H4 (cell line): Measurements from ENCODE around the gene IMPA2. TPM values are rescaled to one million over a fixed set of nuclear protein-coding genes. Genes with fewer than 3 reads are reported as not detected.
"Not testable (repeated sequence)": the region's sequence is repeated elsewhere in the genome, so short reads cannot be mapped to it uniquely, and the experiment has no call there.

Source experiments
- DNase-seq: peaks from one replicate; pipeline ENCODE4 v3.0.0-alpha.2; 2015; ENCODE audit warnings: low spot score
- total RNA-seq: library from RNA; depleted of rRNA; stranded (reverse); fragments of >200 nt; shearing (Covaris generic); gene quantifications from 2 replicates; pipeline ENCODE4 v1.2.3, GENCODE V29; 2014; rRNA removed

IMPA2 gene
- total RNA-seq, 1 experiment from 2014 or later, result 38.9 TPM

GRCh38 chr18:12071066-12071465 lies 89.8 kb downstream of the IMPA2 start:
- DNase-seq, result not testable (repeated sequence)

DNA sequence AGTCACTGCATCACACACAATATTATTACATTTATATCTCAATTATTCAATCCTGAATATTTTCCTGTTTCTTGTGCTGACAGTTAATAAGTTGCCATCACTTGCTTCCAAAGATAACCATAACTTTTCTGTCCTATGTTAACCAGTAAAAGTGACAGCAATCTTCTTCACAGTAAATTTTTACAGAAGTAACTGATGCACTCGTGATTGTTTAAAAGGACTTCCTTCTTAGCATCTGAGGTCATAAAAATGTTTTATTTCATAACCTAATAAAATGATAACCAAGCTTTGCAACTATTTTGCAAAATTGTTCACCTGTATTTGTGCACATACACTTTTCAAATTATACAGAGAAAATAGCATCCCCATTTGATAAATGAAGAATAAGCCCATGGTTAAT lies 91.7 kb downstream of the IMPA2 start:
- DNase-seq, result no peak

DNA sequence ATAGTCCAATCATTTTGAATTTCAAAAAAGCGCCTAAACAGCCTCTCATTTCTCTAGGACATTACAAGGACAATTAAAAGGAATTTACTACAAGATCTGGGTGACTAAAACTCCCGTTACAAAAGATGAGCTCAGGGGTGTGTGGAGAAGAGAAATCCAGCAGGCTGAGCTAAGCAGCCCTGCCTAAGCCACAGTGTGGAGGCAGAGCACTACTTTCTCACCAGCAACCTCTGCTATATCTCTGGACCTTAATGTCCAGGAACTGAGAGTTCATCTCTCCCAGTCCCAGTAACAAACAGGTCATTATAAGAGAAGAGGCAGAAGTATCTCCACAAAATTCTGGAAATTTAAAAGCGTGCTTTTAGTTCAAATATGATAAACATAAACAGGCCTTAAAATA lies 93.4 kb downstream of the IMPA2 start:
- DNase-seq, result no peak

DNA sequence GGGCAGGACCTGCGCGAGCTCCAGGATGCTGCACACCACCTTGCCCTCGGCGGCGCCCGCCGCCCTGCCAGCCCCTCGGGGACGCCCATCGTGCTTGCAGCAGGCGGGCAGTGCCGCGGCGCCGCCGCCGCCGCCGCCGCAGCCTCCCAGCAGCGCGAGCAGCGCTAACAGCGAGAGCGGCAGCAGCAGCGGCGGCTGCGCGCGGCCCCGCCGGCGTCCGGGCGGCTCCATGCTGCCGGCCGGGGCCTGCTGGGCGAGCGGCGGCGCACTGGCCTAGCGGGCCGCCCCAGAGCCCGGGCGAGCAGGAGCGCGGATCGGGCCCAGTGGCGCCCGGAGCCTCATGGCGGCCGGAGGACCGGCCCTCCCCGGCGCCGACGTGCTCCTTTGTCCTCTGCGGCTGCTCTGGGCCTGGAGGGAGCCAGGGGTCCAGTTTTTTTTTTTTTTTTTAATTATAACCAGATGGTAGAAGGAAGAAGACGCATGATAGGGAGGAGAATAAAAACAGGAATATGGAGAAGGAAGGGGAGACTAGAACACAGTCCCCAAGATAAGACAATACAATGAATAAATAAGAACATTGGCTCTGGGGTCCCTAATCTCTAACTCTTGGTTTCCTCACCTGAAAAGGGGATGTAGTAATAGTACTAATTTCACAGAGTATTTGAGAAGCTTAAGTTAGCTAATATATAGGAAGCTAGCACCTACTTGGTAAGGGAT lies 95.3 kb downstream of the IMPA2 start:
- no peak for DNase-seq

- not testable (repeated sequence) for DNase-seq
Observed at GRCh38 chr18:12077994-12078393, 96.7 kb downstream of the IMPA2 start.

GRCh38 chr18:12079491-12080237 lies 98.4 kb downstream of the IMPA2 start:
- DNase-seq, result no peak

Other genes starting within 250 kb of the IMPA2 start
- 49.8 and 54.4 TPM in 2 replicates for gene CHMP1B, start 130.1 kb upstream of the IMPA2 start, total RNA-seq
- gene MPPE1, start 73.2 kb upstream of the IMPA2 start, total RNA-seq, result 9.1 and 21.9 TPM in 2 replicates
- gene ANKRD62, start 112.3 kb downstream of the IMPA2 start, total RNA-seq, result not detected in 2 replicates